HEK293 (cell line): ENCODE data around the gene AFG1L.
A peak's percentile ranks its signal among the peaks of the same experiment; 100 is the strongest.
"Not testable (repeated sequence)": the region's sequence is repeated elsewhere in the genome, so short reads cannot be mapped to it uniquely, and the experiment has no call there.

Source experiments
- CTCF ChIA-PET: fragments of 350-600 bp; formaldehyde crosslinking; extraction: SDS; loops from one replicate; lab custom pipeline; 2021; ENCODE audit warnings: antibody characterized with exemption; lab: Yijun Ruan, JAX
- POLR2A ChIA-PET: fragments of 300-600 bp; formaldehyde crosslinking; extraction: SDS; loops from one replicate; lab custom pipeline; 2020; ENCODE audit warnings: antibody characterized with exemption, inconsistent platforms; lab: Yijun Ruan, JAX
- H3K27ac ChIP-seq: fragments of 200-500 bp; sonication (Bioruptor generic); 2 replicates; pipeline ENCODE4 v1.5.1; 2014; ENCODE audit warnings: low read depth, low read length, control low read depth, inconsistent platforms; ENCODE audit errors: extremely low read depth
- H3K36me3 ChIP-seq, 2 experiments: fragments of 200-500 bp in 1 of 2; sonication (Bioruptor generic) in 1 of 2; 1 replicate in 1 of 2; 2 replicates in 1 of 2; pipeline ENCODE4 v1.5.1; 2014 to 2017; ENCODE audit warnings: inconsistent platforms in 2 of 2, low read length in 2 of 2; ENCODE audit not compliant: control insufficient read depth in 2 of 2, insufficient read depth in 1 of 2
- H3K4me1 ChIP-seq: fragments of 200-500 bp; sonication (Bioruptor generic); 2 replicates; pipeline ENCODE4 v1.5.1; 2014; ENCODE audit warnings: mild to moderate bottlenecking, low read length, inconsistent platforms; ENCODE audit not compliant: control insufficient read depth, insufficient read depth
- H3K4me3 ChIP-seq: 2 replicates; pipeline ENCODE4 v1.5.1; 2011; ENCODE audit warnings: low read depth, mild to moderate bottlenecking, control low read depth, low read length, moderate library complexity
- H3K9me3 ChIP-seq: fragments of 200-500 bp; sonication (Bioruptor generic); 2 replicates; pipeline ENCODE4 v1.5.1; 2014; ENCODE audit warnings: low read depth, low read length, inconsistent platforms; ENCODE audit not compliant: control insufficient read depth, insufficient read depth
- BCL11A ChIP-seq: fragments of 450-650 bp; formaldehyde crosslinking; IDR thresholded peaks from 2 replicates; pipeline ENCODE4 v1.5.1; 2016; ENCODE audit warnings: low read depth, missing biosample characterization, missing genetic modification characterization
- FEZF1 ChIP-seq: fragments of 450-650 bp; formaldehyde crosslinking; IDR thresholded peaks from 2 replicates; pipeline ENCODE4 v1.5.1; 2016; ENCODE audit warnings: missing biosample characterization, missing genetic modification characterization
- MZF1 ChIP-seq: fragments of 450-650 bp; formaldehyde crosslinking; IDR thresholded peaks from 2 replicates; pipeline ENCODE4 v1.5.1; 2017; ENCODE audit warnings: missing biosample characterization, missing genetic modification characterization, borderline replicate concordance
- OSR2 ChIP-seq: fragments of 450-650 bp; formaldehyde crosslinking; IDR thresholded peaks from 2 replicates; pipeline ENCODE4 v1.5.1; 2016; ENCODE audit warnings: missing biosample characterization, missing genetic modification characterization
- ZNF138 ChIP-seq: fragments of 450-650 bp; formaldehyde crosslinking; IDR thresholded peaks from 2 replicates; pipeline ENCODE4 v1.5.1; 2016; ENCODE audit warnings: missing biosample characterization, missing genetic modification characterization, borderline replicate concordance
- ZNF558 ChIP-seq: fragments of 450-650 bp; formaldehyde crosslinking; IDR thresholded peaks from 2 replicates; pipeline ENCODE4 v1.5.1; 2016; ENCODE audit warnings: missing biosample characterization, missing genetic modification characterization
- ZNF654 ChIP-seq: fragments of 450-650 bp; formaldehyde crosslinking; IDR thresholded peaks from 2 replicates; pipeline ENCODE4 v1.5.1; 2016; ENCODE audit warnings: low read depth, missing biosample characterization, missing genetic modification characterization
- ZNF791 ChIP-seq: fragments of 450-650 bp; formaldehyde crosslinking; IDR thresholded peaks from 2 replicates; pipeline ENCODE4 v1.5.1; 2016; ENCODE audit warnings: missing biosample characterization, missing genetic modification characterization
- TF ChIP-seq, protein P1 (sequence below): IDR thresholded peaks from 2 replicates; pipeline ENCODE4 v1.6.1; 2011; ENCODE audit warnings: mild to moderate bottlenecking, low read depth, low read length, borderline replicate concordance
- TF ChIP-seq, protein P2 (sequence below): fragments of 450-650 bp; formaldehyde crosslinking; IDR thresholded peaks from 2 replicates; pipeline ENCODE4 v1.5.1; 2016; ENCODE audit warnings: missing biosample characterization, missing genetic modification characterization, borderline replicate concordance
- TF ChIP-seq, protein P3 (sequence below): fragments of 450-650 bp; formaldehyde crosslinking; IDR thresholded peaks from 2 replicates; pipeline ENCODE4 v1.5.1; 2016; ENCODE audit warnings: missing biosample characterization, missing genetic modification characterization
- TF ChIP-seq, protein P4 (sequence below): fragments of 450-650 bp; formaldehyde crosslinking; IDR thresholded peaks from 2 replicates; pipeline ENCODE4 v1.5.1; 2016; ENCODE audit warnings: missing biosample characterization, missing genetic modification characterization
- TF ChIP-seq, protein P5 (sequence below): fragments of 450-650 bp; formaldehyde crosslinking; IDR thresholded peaks from 2 replicates; pipeline ENCODE4 v1.5.1; 2017; ENCODE audit warnings: missing biosample characterization, mild to moderate bottlenecking, missing genetic modification characterization, moderate library complexity

The AFG1L gene

DNA sequence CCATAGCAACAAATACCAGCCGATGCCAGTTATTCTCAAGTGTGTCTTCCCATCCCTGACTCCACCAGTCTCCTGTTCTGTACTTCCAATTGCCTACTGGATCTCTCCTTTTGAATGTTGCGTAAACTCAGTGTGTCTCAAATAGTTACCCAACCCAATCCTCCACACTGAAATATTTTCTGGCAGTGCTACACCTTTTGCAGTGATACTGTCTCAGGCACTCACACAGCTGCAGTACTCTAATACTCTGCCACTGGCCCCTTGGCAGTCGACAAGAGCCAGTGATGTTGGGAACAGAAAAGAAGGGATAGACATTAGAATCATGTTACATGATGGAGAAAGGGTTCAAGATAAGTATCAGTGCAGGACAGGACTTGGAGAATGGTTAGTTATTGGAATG lies 234.0 kb downstream of the AFG1L start (continued):
- TF ChIP-seq, protein P1, sequence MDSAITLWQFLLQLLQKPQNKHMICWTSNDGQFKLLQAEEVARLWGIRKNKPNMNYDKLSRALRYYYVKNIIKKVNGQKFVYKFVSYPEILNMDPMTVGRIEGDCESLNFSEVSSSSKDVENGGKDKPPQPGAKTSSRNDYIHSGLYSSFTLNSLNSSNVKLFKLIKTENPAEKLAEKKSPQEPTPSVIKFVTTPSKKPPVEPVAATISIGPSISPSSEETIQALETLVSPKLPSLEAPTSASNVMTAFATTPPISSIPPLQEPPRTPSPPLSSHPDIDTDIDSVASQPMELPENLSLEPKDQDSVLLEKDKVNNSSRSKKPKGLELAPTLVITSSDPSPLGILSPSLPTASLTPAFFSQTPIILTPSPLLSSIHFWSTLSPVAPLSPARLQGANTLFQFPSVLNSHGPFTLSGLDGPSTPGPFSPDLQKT = no peak
- TF ChIP-seq FEZF1 (tag by site-specific recombination) = no peak
- TF ChIP-seq ZNF791 (tag by site-specific recombination) = no peak
- no peak for TF ChIP-seq BCL11A (tag by site-specific recombination)
- TF ChIP-seq, all 188 proteins: peak for 0

DNA sequence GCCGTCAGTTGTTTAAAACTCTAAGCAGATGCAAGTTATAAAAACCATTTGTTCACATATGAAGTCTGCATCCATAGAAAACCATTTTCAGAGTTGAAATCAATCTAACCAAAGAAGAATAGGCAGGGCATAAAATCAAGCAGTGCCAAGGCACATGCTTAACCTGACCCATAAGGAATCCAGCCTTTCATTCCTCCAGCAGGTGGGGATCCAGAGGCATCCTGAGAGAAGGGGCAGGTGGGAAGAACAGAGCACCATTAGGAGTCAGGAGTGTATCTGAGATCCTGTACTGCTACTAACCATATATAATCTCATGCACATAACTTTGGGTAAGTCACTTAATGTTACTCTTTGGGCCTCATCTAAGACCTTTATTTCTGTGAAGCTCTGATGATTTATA lies 236.5 kb downstream of the AFG1L start:
- TF ChIP-seq MZF1 (tag by site-specific recombination) = peak; percentile 30; the same call in 1 of the 2 replicates
- TF ChIP-seq ZNF654 (tag by site-specific recombination) = peak; percentile 20
- TF ChIP-seq, protein P2, sequence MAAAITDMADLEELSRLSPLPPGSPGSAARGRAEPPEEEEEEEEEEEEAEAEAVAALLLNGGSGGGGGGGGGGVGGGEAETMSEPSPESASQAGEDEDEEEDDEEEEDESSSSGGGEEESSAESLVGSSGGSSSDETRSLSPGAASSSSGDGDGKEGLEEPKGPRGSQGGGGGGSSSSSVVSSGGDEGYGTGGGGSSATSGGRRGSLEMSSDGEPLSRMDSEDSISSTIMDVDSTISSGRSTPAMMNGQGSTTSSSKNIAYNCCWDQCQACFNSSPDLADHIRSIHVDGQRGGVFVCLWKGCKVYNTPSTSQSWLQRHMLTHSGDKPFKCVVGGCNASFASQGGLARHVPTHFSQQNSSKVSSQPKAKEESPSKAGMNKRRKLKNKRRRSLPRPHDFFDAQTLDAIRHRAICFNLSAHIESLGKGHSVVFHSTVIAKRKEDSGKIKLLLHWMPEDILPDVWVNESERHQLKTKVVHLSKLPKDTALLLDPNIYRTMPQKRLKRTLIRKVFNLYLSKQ = no peak
- TF ChIP-seq ZNF558 (tag by site-specific recombination) = no peak
- POLR2A ChIA-PET = no interaction called here
- Histone ChIP-seq H3K36me3 (no peaks in the 10 kb centered on the region), H3K27ac (no peak overlapping the region), H3K9me3 (no peaks in the 10 kb centered on the region), H3K4me1 (no peaks in the 10 kb centered on the region), H3K4me3 (no peak overlapping the region)
- CTCF ChIA-PET = interaction anchor here (1.0 to 4.8 kb wide), 5 partner anchors 10 to 540 kb away, joined by 3 to 21 read pairs (median 3); no protein-coding TSS in a partner anchor

DNA sequence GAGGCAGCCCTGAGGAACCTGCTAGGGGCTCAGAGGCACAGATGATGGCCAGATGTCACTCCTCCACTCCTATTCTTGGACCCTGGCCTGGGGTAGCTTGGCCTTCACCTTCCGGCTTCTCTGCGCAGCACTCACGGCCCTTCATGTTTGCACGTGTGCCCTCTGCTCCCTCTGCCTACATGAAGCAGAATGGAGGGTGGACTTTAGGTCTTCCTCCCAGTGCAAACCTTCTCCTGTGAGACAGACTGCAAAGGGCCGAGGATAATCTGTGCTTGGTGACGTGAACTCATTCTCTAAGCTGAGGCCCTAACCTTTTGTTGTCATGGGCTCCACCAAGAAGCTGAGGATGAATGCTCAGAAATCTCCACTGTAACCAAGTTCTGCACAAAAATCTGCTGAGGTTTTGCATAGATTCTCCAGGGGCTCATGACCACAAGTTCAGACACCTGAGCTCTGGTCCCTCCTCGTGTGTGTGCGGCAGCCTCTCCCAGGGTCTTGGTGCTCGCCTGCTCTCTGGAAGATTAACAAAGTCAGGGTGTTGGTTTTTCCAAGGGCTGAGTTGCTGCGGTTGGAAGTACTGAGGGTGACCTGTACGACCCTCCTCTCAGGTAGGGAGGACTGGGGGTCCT lies 240.4 kb downstream of the AFG1L start:
- TF ChIP-seq ZNF138 (tag by site-specific recombination) = no peak
- TF ChIP-seq OSR2 (tag by site-specific recombination) = no peak
- TF ChIP-seq, protein P1 = no peak
- TF ChIP-seq, protein P3, sequence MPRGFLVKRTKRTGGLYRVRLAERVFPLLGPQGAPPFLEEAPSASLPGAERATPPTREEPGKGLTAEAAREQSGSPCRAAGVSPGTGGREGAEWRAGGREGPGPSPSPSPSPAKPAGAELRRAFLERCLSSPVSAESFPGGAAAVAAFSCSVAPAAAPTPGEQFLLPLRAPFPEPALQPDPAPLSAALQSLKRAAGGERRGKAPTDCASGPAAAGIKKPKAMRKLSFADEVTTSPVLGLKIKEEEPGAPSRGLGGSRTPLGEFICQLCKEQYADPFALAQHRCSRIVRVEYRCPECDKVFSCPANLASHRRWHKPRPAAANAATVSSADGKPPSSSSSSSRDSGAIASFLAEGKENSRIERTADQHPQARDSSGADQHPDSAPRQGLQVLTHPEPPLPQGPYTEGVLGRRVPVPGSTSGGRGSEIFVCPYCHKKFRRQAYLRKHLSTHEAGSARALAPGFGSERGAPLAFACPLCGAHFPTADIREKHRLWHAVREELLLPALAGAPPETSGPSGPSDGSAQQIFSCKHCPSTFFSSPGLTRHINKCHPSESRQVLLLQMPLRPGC (tag by site-specific recombination) = no peak
- H3K36me3 ChIP-seq = no peaks in the 10 kb centered on the region
- H3K9me3 ChIP-seq = no peaks in the 10 kb centered on the region
- CTCF ChIA-PET = interaction anchor here (0.5 to 2.5 kb wide), 7 partner anchors 8 to 894 kb away, joined by 3 to 17 read pairs (median 6); no protein-coding TSS in a partner anchor
- H3K4me1 ChIP-seq = no peaks in the 10 kb centered on the region
- no peak overlapping the region for H3K27ac ChIP-seq
- H3K4me3 ChIP-seq = no peak overlapping the region
- POLR2A ChIA-PET = no interaction called here

DNA sequence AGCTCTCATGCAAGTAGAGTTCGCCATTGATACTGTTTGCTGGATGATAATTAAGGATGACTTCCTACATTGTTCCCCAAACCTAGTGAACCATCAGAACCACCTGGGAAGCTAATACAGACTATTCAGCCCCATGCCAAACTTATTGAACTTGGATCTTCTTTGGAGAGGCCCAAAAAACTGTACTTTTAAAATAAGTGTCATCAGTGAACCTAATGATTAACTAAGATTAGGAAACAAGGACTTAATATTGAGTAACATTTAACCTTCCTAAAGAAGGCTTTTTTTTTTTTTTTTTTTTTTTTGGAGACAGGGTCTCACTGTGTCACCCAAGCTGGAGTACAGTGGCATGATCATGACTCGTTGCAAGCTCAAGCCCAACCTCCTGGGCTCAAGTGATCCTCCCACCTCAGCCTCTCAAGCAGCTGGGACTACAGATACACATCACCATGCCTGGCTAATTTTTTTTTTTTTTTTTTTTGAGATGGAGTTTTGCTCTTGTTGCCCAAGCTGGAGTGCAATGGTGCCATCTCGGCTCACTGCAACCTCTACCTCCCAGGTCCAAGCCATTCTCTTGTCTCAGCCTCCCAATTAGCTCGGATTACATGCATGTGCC lies 241.2 kb downstream of the AFG1L start:
- H3K4me3 ChIP-seq, H3K36me3 ChIP-seq, H3K27ac ChIP-seq, H3K9me3 ChIP-seq, H3K4me1 ChIP-seq: not testable (repeated sequence)
- TF ChIP-seq, protein P4, sequence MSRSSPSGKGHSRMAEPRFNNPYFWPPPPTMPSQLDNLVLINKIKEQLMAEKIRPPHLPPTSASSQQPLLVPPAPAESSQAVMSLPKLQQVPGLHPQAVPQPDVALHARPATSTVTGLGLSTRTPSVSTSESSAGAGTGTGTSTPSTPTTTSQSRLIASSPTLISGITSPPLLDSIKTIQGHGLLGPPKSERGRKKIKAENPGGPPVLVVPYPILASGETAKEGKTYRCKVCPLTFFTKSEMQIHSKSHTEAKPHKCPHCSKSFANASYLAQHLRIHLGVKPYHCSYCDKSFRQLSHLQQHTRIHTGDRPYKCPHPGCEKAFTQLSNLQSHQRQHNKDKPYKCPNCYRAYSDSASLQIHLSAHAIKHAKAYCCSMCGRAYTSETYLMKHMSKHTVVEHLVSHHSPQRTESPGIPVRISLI (tag by site-specific recombination) = peak; percentile 41; the same call in 1 of the 2 replicates
- TF ChIP-seq, protein P5, sequence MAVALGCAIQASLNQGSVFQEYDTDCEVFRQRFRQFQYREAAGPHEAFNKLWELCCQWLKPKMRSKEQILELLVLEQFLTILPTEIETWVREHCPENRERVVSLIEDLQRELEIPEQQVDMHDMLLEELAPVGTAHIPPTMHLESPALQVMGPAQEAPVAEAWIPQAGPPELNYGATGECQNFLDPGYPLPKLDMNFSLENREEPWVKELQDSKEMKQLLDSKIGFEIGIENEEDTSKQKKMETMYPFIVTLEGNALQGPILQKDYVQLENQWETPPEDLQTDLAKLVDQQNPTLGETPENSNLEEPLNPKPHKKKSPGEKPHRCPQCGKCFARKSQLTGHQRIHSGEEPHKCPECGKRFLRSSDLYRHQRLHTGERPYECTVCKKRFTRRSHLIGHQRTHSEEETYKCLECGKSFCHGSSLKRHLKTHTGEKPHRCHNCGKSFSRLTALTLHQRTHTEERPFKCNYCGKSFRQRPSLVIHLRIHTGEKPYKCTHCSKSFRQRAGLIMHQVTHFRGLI (tag by site-specific recombination) = peak; percentile 83; the same call in 1 of the 2 replicates
- POLR2A ChIA-PET = interaction anchor here (0.7 kb wide), 1 partner anchor 779 kb away, joined by 9 read pairs; no protein-coding TSS in a partner anchor
- CTCF ChIA-PET = interaction anchor here (0.6 to 1.7 kb wide), 7 partner anchors 8 to 534 kb away, joined by 3 to 6 read pairs (median 4); no protein-coding TSS in a partner anchor
